HCT116 (cell line): ENCODE measurements around the gene RNASEH2B. TPM values are rescaled to one million over a fixed set of nuclear protein-coding genes. Genes with fewer than 3 reads are reported as not detected.

Experiments
- ATAC-seq: fragments of 200-7000 bp; cut with Tn5 transposase; 2 replicates; pipeline ENCODE4 v1.9.1; 2020; ENCODE audit warnings: mild to moderate bottlenecking, moderate library complexity
- BruUV-seq: library from RNA; stranded (reverse); fragments of 400-500 nt; replicated peaks from 2 replicates; lab custom pipeline; 2021; lab: Mats Ljungman, UMichigan
- CTCF ChIA-PET: fragments of 300-600 bp; sonication (Branson Sonifier 250); formaldehyde crosslinking; loops from one replicate; lab custom pipeline; 2021; ENCODE audit warnings: antibody characterized with exemption; lab: Charles Lee
- POLR2A ChIA-PET: fragments of 300-600, 350-600 bp; sonication (Branson Sonifier 250); formaldehyde crosslinking; loops from one replicate; lab custom pipeline; 2021; ENCODE audit warnings: antibody characterized with exemption; lab: Charles Lee
- RAD21 ChIA-PET, 2 experiments: fragments of 300-600 bp; sonication (Branson Sonifier 250); formaldehyde crosslinking; loops; one replicate each; lab custom pipeline; 2023; ENCODE audit warnings: low total read pairs in 2 of 2; ENCODE audit not compliant: uncharacterized antibody in 2 of 2, unreplicated experiment in 2 of 2, low non-redundant PET in 1 of 2; lab: Charles Lee
- DNase-seq: peaks from one replicate; pipeline ENCODE4 v3.0.0-alpha.2; 2010; ENCODE audit warnings: low read depth, low spot score
- H2AFZ ChIP-seq: fragments of 200-600 bp; shearing (Covaris generic), sonication (generic); 2 replicates; pipeline ENCODE4 v1.6.1; 2017; ENCODE audit warnings: low read depth, mixed run types, mixed read lengths, antibody characterized with exemption, low read length; ENCODE audit not compliant: poor library complexity, severe bottlenecking
- H3K27ac ChIP-seq: 2 replicates; pipeline ENCODE4 v1.5.1; 2012; ENCODE audit warnings: low read depth, low read length
- H3K27me3 ChIP-seq: fragments of 200-600 bp; sonication (generic); 2 replicates; pipeline ENCODE4 v1.6.1; 2016; ENCODE audit warnings: mixed run types, low read length, mixed read lengths; ENCODE audit not compliant: insufficient read depth
- H3K36me3 ChIP-seq, 2 experiments: fragments of 200-500 bp in 1 of 2; fragments of 200-600 bp in 1 of 2; sonication (Bioruptor generic) in 1 of 2; sonication (generic) in 1 of 2; 2 replicates each; pipeline versions ENCODE4 v1.5.1 to v1.6.1; 2014 to 2016; ENCODE audit warnings: low read length in 2 of 2, inconsistent platforms in 1 of 2, mixed read lengths in 1 of 2, mixed run types in 1 of 2; ENCODE audit not compliant: insufficient read depth in 2 of 2, control insufficient read depth in 1 of 2
- H3K4me1 ChIP-seq, 2 experiments: fragments of 200-600 bp in 1 of 2; sonication (generic) in 1 of 2; 2 replicates each; pipeline versions ENCODE4 v1.5.1 to v1.6.1; 2012 to 2017; ENCODE audit warnings: low read length in 2 of 2, inconsistent platforms in 1 of 2, mild to moderate bottlenecking in 1 of 2, mixed read lengths in 1 of 2, mixed run types in 1 of 2, moderate library complexity in 1 of 2; ENCODE audit not compliant: insufficient read depth in 2 of 2, control insufficient read depth in 1 of 2
- H3K4me2 ChIP-seq: fragments of 200-600 bp; sonication (generic); 2 replicates; pipeline ENCODE4 v1.6.1; 2017; ENCODE audit warnings: mixed run types, low read length, mixed read lengths
- H3K4me3 ChIP-seq, 2 experiments: fragments of 200-600 bp in 1 of 2; sonication (generic) in 1 of 2; replicated peaks in 1 of 2; 2 replicates each; pipeline ENCODE4 v1.5.1; 2011 to 2016; ENCODE audit warnings: low read length in 2 of 2, control low read depth in 1 of 2, low read depth in 1 of 2, mild to moderate bottlenecking in 1 of 2, mixed read lengths in 1 of 2, mixed run types in 1 of 2
- H3K79me2 ChIP-seq: fragments of 200-600 bp; sonication (generic); 2 replicates; pipeline ENCODE4 v1.6.1; 2017; ENCODE audit warnings: mild to moderate bottlenecking, mixed run types, low read length, moderate library complexity, mixed read lengths; ENCODE audit not compliant: insufficient read depth
- H3K9ac ChIP-seq: fragments of 200-600 bp; sonication (generic); 2 replicates; pipeline ENCODE4 v1.6.1; 2016; ENCODE audit warnings: low read length, mixed read lengths
- H3K9me2 ChIP-seq: fragments of 200-600 bp; sonication (generic), shearing (Covaris generic); 2 replicates; pipeline ENCODE4 v1.6.1; 2017; ENCODE audit warnings: mixed run types, mild to moderate bottlenecking, moderate library complexity; ENCODE audit not compliant: insufficient read depth
- H3K9me3 ChIP-seq, 2 experiments: fragments of 200-500 bp in 1 of 2; fragments of 200-600 bp in 1 of 2; sonication (Bioruptor generic) in 1 of 2; sonication (generic) in 1 of 2; 2 replicates each; pipeline ENCODE4 v1.6.1; 2014 to 2017; ENCODE audit warnings: low read length in 2 of 2, mixed read lengths in 2 of 2, inconsistent platforms in 1 of 2, low read depth in 1 of 2, mild to moderate bottlenecking in 1 of 2, mixed run types in 1 of 2, moderate library complexity in 1 of 2; ENCODE audit not compliant: control insufficient read depth in 1 of 2, insufficient read depth in 1 of 2
- H4K20me1 ChIP-seq: fragments of 200-600 bp; sonication (generic), shearing (Covaris generic); 2 replicates; pipeline ENCODE4 v1.6.1; 2017; ENCODE audit warnings: mixed run types, mild to moderate bottlenecking, moderate library complexity; ENCODE audit not compliant: insufficient read depth
- CBX3 ChIP-seq: IDR thresholded peaks from 2 replicates; pipeline ENCODE4 v1.6.1; 2012; ENCODE audit warnings: low read depth
- ELF1 ChIP-seq: IDR thresholded peaks from 2 replicates; pipeline ENCODE4 v1.6.1; 2012; ENCODE audit warnings: low read depth, borderline replicate concordance
- EZH2 ChIP-seq: fragments of 200-600 bp; sonication (generic); IDR thresholded peaks from 2 replicates; pipeline ENCODE4 v1.6.1; 2017; ENCODE audit warnings: antibody characterized with exemption, mixed run types
- POLR2AphosphoS5 ChIP-seq: IDR thresholded peaks from 2 replicates; pipeline ENCODE4 v1.6.1; 2011; ENCODE audit warnings: mild to moderate bottlenecking, low read depth, low read length, moderate library complexity
- SIN3A ChIP-seq: IDR thresholded peaks from 2 replicates; pipeline ENCODE4 v1.6.1; 2012; ENCODE audit warnings: low read depth
- SP1 ChIP-seq: IDR thresholded peaks from 2 replicates; pipeline ENCODE4 v1.6.1; 2012; ENCODE audit warnings: low read depth
- SRF ChIP-seq: IDR thresholded peaks from 2 replicates; pipeline ENCODE4 v1.6.1; 2012; ENCODE audit warnings: low read depth
- YY1 ChIP-seq: IDR thresholded peaks from 2 replicates; pipeline ENCODE4 v1.6.1; 2011; ENCODE audit warnings: low read length, low read depth, moderate library complexity, mild to moderate bottlenecking; ENCODE audit not compliant: insufficient replicate concordance; ENCODE audit errors: extremely low read depth
- ZFX ChIP-seq: fragments of 450-650 bp; IDR thresholded peaks from 2 replicates; pipeline ENCODE4 v1.6.1; 2017
- ZNF274 ChIP-seq: fragments of 200-500 bp; sonication (Bioruptor generic); IDR thresholded peaks from 2 replicates; pipeline ENCODE4 v1.6.1; 2014; ENCODE audit warnings: mild to moderate bottlenecking, low read depth, low read length, inconsistent platforms
- intact Hi-C: fragments of 100-400 bp; cut with micrococcal nuclease; formaldehyde crosslinking; loops from 2 replicates; pipeline ENCODE4 v1.10.0; 2022
- total RNA-seq: library from RNA; stranded (reverse); gene quantifications from one replicate; pipeline ENCODE4 v1.2.1, GENCODE V29; 2021; ENCODE audit not compliant: unreplicated experiment
- TF ChIP-seq, protein P1 (sequence below), 3 experiments: fragments of 200-600 bp in 1 of 3; sonication (generic) in 1 of 3; IDR thresholded peaks in 2 of 3; conservative IDR thresholded peaks in 1 of 3; 2 replicates each; pipeline ENCODE4 v1.5.1; 2012 to 2017; ENCODE audit warnings: low read depth in 2 of 3, low read length in 2 of 3, antibody characterized with exemption in 1 of 3, borderline replicate concordance in 1 of 3, control low read depth in 1 of 3, mild to moderate bottlenecking in 1 of 3, mixed read lengths in 1 of 3, mixed run types in 1 of 3, moderate library complexity in 1 of 3; ENCODE audit not compliant: insufficient read depth in 1 of 3
- TF ChIP-seq, protein P2 (sequence below): IDR thresholded peaks from 2 replicates; pipeline ENCODE4 v1.6.1; 2012
- TF ChIP-seq, protein P3 (sequence below): IDR thresholded peaks from 2 replicates; pipeline ENCODE4 v1.6.1; 2011; ENCODE audit warnings: mild to moderate bottlenecking, low read length, moderate library complexity; ENCODE audit not compliant: insufficient replicate concordance; ENCODE audit errors: extremely low read depth
- TF ChIP-seq, protein P4 (sequence below): IDR thresholded peaks from 2 replicates; pipeline ENCODE4 v1.6.1; 2012

RNASEH2B gene
- total RNA-seq, 1 experiment from 2014 or later, result 41.3 TPM

DNA sequence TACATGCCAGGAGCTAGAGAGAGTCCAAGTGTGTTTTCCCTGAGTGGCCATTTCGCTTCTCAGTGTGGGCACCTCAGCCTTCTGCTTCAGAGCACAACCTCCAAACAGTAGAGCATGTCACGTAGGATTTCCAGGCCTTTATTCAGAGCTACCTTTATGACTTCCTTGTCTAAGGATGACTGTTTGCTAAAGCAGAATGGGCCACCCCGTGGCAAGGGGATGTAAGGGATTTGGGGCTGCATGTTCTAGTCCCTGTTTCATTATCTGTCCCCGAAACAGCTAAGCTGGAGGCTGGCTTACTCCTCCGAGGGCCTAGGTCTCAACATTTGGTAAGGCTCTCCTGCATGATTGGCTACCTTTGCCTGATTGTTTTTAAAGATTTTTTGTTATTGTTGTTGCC, 6.0 kb downstream of the RNASEH2B start:
- Histone ChIP-seq H3K27ac (no peak overlapping the region), H3K9me2 (no peaks in the 10 kb centered on the region), H3K4me2 (no peak overlapping the region), H4K20me1 (no peaks in the 10 kb centered on the region), H3K27me3 (no peaks in the 10 kb centered on the region), H3K9ac (no peak overlapping the region), H3K36me3 (no peaks in the 10 kb centered on the region), H3K4me3 (no peak overlapping the region)
- no peak for DNase-seq
- POLR2A ChIA-PET, result no interaction called here
- no peak for TF ChIP-seq CBX3
- no peak for TF ChIP-seq YY1
- TF ChIP-seq, protein P1, sequence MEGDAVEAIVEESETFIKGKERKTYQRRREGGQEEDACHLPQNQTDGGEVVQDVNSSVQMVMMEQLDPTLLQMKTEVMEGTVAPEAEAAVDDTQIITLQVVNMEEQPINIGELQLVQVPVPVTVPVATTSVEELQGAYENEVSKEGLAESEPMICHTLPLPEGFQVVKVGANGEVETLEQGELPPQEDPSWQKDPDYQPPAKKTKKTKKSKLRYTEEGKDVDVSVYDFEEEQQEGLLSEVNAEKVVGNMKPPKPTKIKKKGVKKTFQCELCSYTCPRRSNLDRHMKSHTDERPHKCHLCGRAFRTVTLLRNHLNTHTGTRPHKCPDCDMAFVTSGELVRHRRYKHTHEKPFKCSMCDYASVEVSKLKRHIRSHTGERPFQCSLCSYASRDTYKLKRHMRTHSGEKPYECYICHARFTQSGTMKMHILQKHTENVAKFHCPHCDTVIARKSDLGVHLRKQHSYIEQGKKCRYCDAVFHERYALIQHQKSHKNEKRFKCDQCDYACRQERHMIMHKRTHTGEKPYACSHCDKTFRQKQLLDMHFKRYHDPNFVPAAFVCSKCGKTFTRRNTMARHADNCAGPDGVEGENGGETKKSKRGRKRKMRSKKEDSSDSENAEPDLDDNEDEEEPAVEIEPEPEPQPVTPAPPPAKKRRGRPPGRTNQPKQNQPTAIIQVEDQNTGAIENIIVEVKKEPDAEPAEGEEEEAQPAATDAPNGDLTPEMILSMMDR (IDR thresholded peaks at IDR 0.05 in 2 of 3, conservative IDR thresholded peaks at IDR 0.05 in 1 of 3; ENCODE audit: borderline replicate concordance in 1 of 3, insufficient read depth in 1 of 3, low read depth in 2 of 3, low read length in 2 of 3), result no peak
- no peak for TF ChIP-seq SRF
- no peak for TF ChIP-seq ELF1
- TF ChIP-seq, protein P2, sequence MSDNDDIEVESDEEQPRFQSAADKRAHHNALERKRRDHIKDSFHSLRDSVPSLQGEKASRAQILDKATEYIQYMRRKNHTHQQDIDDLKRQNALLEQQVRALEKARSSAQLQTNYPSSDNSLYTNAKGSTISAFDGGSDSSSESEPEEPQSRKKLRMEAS, result no peak
- TF ChIP-seq EZH2, result no peak
- no peak for TF ChIP-seq POLR2AphosphoS5
- TF ChIP-seq, protein P3, sequence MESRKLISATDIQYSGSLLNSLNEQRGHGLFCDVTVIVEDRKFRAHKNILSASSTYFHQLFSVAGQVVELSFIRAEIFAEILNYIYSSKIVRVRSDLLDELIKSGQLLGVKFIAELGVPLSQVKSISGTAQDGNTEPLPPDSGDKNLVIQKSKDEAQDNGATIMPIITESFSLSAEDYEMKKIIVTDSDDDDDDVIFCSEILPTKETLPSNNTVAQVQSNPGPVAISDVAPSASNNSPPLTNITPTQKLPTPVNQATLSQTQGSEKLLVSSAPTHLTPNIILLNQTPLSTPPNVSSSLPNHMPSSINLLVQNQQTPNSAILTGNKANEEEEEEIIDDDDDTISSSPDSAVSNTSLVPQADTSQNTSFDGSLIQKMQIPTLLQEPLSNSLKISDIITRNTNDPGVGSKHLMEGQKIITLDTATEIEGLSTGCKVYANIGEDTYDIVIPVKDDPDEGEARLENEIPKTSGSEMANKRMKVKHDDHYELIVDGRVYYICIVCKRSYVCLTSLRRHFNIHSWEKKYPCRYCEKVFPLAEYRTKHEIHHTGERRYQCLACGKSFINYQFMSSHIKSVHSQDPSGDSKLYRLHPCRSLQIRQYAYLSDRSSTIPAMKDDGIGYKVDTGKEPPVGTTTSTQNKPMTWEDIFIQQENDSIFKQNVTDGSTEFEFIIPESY, result no peak
- TF ChIP-seq, protein P4, sequence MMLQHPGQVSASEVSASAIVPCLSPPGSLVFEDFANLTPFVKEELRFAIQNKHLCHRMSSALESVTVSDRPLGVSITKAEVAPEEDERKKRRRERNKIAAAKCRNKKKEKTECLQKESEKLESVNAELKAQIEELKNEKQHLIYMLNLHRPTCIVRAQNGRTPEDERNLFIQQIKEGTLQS, result no peak
- no peak for TF ChIP-seq ZNF274
- no peak for TF ChIP-seq SIN3A
- TF ChIP-seq ZFX, result no peak
- TF ChIP-seq SP1, result no peak
- TF ChIP-seq, all 23 proteins: peak for 0
- H2AFZ ChIP-seq, result no peak overlapping the region
- BruUV-seq, result no TSS peak
- no peak for ATAC-seq
- no peaks in the 10 kb centered on the region for H3K9me3 ChIP-seq
- peaks cover 93% of the 10 kb centered on the region for H3K79me2 ChIP-seq
- CTCF ChIA-PET, result no interaction called here
- intact Hi-C loops, result no loop called here
- RAD21 ChIA-PET, result no interaction called here
- H3K4me1 ChIP-seq, result peaks cover 12 to 18% of the 10 kb centered on the region in 2 experiments; a peak in 3 of 4 replicates
